IPS-15b (cell line): ENCODE measurements around the gene ADGRL2.

Experiments
- H3K27me3 ChIP-seq: one replicate; pipeline ENCODE4 v1.6.1; 2013; ENCODE audit warnings: low read length; ENCODE audit not compliant: control insufficient read depth, insufficient read depth
- H3K36me3 ChIP-seq: one replicate; pipeline ENCODE4 v1.6.1; 2013; ENCODE audit warnings: low read length; ENCODE audit not compliant: control insufficient read depth, insufficient read depth
- H3K4me1 ChIP-seq: one replicate; pipeline ENCODE4 v1.6.1; 2013; ENCODE audit warnings: mild to moderate bottlenecking, low read length; ENCODE audit not compliant: control insufficient read depth, insufficient read depth
- H3K4me3 ChIP-seq: one replicate; pipeline ENCODE4 v1.5.1; 2013; ENCODE audit warnings: low read depth, low read length
- H3K9ac ChIP-seq: one replicate; pipeline ENCODE4 v1.6.1; 2013; ENCODE audit warnings: low read depth, mild to moderate bottlenecking, low read length
- H3K9me3 ChIP-seq: one replicate; pipeline ENCODE4 v1.6.1; 2013; ENCODE audit warnings: mild to moderate bottlenecking, low read length; ENCODE audit not compliant: control insufficient read depth, insufficient read depth

Gene ADGRL2

DNA sequence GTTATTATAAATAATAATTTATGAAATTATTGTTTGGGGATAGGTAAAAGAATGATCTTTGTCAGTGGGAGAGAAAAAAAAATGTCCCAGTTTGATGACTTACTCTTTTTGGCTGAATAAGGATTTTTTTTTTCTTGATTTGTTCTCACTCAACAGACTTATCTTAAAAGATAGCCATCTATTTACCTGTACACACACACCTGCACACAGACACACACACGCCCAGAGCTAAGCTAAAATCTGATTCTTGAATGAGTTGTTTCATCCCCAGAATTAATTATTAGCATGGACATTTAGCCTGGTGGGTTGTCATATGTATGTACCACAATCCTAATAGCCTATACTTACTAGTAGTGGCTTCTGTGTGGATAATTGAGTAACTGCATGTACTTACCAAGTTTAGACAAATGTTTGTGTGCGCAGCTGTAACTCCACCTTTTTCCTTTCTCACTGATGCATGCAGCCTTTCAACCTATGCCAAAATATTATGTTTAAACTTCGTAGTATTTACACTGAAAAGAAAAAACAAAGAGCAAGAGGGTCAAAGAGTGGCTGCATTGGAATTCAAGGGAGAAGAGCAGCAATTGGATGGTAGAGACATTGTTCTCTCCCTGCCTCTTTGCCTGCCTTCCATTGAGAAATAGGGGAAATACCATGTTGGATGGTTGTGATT is 174.3 kb downstream of the ADGRL2 start:
- no peaks in the 10 kb centered on the region for H3K36me3 ChIP-seq
- no peaks in the 10 kb centered on the region for H3K9me3 ChIP-seq
- H3K4me3 ChIP-seq, result no peak overlapping the region
- no peak overlapping the region for H3K9ac ChIP-seq
- no peaks in the 10 kb centered on the region for H3K27me3 ChIP-seq
- peaks cover 40% of the 10 kb centered on the region for H3K4me1 ChIP-seq

- H3K4me3 ChIP-seq, result no peak overlapping the region
- no peaks in the 10 kb centered on the region for H3K9me3 ChIP-seq
- no peak overlapping the region for H3K9ac ChIP-seq
- H3K36me3 ChIP-seq, result no peaks in the 10 kb centered on the region
- no peaks in the 10 kb centered on the region for H3K27me3 ChIP-seq
- H3K4me1 ChIP-seq, result peaks cover 49% of the 10 kb centered on the region
Observed at GRCh38 chr1:81976539-81976938, 175.8 kb downstream of the ADGRL2 start.

DNA sequence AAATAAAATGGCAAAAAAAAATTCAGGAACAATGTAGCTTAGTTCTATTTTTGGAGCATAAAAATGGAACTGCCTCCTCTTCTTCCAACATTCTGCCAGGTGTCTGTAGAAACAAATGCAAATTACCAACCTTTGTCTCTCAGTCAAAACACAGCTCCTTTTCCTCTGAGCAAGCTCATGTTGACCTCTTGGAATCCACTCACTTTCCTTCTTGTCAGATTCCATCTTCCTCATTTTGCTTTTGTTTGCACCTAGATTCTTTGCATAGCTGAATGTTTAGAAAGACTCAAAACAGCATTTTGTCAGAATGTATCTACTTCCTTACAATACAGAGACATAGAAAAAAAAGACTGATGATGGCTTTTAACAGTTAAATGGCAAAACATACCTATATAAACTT is 178.2 kb downstream of the ADGRL2 start:
- Histone ChIP-seq H3K4me1 (peaks cover 49% of the 10 kb centered on the region), H3K4me3 (no peak overlapping the region), H3K9me3 (no peaks in the 10 kb centered on the region), H3K9ac (no peak overlapping the region), H3K36me3 (no peaks in the 10 kb centered on the region), H3K27me3 (no peaks in the 10 kb centered on the region)

DNA sequence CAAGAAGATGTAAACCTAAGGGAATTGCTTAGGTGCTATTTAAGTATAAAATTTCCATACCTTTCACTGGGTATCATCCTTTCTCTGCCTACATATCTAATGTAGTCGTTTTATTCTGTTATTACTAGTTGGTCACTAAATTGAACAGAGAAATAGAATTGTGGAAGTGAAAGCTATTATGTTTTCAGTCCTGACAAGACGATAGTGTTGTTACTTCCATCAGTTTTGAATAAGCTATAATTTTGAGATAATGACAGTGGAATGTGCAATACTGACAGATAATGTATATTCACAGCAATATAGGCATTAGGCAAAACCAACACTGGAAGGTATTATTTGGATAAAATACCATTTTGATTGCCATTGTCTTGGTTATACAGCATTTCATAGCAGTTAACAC is 181.8 kb downstream of the ADGRL2 start:
- Histone ChIP-seq H3K36me3 (no peaks in the 10 kb centered on the region), H3K27me3 (no peaks in the 10 kb centered on the region), H3K9ac (no peak overlapping the region), H3K9me3 (no peaks in the 10 kb centered on the region), H3K4me1 (peaks cover 30% of the 10 kb centered on the region), H3K4me3 (no peak overlapping the region)

DNA sequence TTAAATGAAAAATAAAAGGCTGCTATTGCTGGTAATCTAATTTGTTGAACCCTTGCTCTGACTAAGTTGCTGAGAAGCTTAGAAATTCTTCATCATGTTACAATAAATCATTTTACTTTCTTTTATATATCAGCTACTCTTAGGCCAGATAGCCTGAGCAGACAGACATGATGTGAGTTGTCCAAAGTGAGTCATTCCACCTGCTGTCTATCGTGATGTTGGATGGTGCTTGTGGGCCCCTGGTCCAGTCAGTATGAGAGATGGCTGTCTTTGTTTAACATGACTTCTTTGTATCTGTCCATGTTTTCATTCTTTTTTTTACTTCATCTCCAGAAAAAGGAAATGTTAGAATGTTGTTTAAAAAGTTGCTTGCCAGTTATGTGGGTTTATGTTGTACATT is 188.8 kb downstream of the ADGRL2 start:
- no peak overlapping the region for H3K9ac ChIP-seq
- H3K36me3 ChIP-seq, result peaks cover 10% of the 10 kb centered on the region
- H3K27me3 ChIP-seq, result no peaks in the 10 kb centered on the region
- H3K9me3 ChIP-seq, result no peaks in the 10 kb centered on the region
- H3K4me3 ChIP-seq, result no peak overlapping the region
- H3K4me1 ChIP-seq, result no peaks in the 10 kb centered on the region

DNA sequence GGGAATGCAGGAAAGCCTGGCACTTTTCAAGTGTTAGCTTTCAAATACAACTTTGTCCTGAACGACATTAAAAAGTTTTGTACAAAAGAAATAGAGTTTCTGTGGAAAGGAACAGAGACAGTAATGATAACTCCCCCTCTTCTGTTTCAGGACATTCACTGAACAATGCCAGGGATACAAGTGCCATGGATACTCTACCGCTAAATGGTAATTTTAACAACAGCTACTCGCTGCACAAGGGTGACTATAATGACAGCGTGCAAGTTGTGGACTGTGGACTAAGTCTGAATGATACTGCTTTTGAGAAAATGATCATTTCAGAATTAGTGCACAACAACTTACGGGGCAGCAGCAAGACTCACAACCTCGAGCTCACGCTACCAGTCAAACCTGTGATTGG is 189.5 kb downstream of the ADGRL2 start:
- Histone ChIP-seq H3K4me3 (no peak overlapping the region), H3K9ac (no peak overlapping the region), H3K9me3 (no peaks in the 10 kb centered on the region), H3K36me3 (peaks cover 10% of the 10 kb centered on the region), H3K4me1 (no peaks in the 10 kb centered on the region), H3K27me3 (no peaks in the 10 kb centered on the region)

GRCh38 chr1:81998165-81998564 is 197.4 kb downstream of the ADGRL2 start:
- no peaks in the 10 kb centered on the region for H3K9me3 ChIP-seq

DNA sequence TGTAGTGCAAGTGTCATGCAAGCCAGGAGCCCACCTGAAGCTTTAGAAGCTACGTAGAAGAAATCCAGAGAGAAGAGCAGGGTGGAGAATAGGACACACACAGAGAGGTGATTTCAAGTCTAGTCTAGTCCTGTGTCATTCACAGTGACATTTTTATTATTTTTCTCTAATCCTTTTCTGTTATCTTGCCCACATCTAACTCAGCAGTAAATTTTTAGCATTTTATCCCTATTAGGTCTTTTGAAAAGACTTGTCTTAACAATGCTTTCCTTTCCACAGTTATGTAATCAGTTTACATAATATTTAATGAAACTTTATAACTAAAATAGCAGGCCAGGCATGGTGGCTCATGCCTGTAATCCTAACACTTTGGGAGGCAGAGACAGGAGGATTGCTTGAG is 198.6 kb downstream of the ADGRL2 start:
- H3K9me3 ChIP-seq, result no peaks in the 10 kb centered on the region
- no peaks in the 10 kb centered on the region for H3K36me3 ChIP-seq
- H3K9ac ChIP-seq, result no peak overlapping the region
- H3K4me1 ChIP-seq, result no peaks in the 10 kb centered on the region
- no peak overlapping the region for H3K4me3 ChIP-seq
- H3K27me3 ChIP-seq, result no peaks in the 10 kb centered on the region

More at GRCh38 chr1:81998165-81998564, 197.4 kb downstream of the ADGRL2 start:
- no peaks in the 10 kb centered on the region for H3K27me3 ChIP-seq
- no peaks in the 10 kb centered on the region for H3K36me3 ChIP-seq
- H3K4me1 ChIP-seq, result no peaks in the 10 kb centered on the region
- H3K4me3 ChIP-seq, result no peak overlapping the region
- H3K9ac ChIP-seq, result no peak overlapping the region

DNA sequence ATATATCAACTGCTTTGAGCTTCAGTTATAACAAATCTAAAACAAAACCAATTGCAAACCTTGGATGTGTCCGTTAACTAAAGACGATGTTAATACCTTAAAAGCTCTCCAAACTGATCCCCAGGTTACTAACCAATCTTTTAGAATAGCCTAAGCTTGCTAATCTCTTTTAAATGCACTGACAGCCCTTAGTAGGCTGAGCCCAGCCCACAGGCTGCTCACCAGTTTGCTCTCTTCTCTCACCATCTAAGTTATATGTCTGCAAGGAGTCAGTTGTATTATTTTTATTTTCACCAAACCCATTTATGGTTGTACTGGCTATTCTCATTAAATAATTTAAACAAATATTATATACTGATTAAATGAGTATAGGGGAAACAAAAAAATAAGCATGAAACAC is 199.5 kb downstream of the ADGRL2 start:
- Histone ChIP-seq H3K4me3 (no peak overlapping the region), H3K9ac (no peak overlapping the region), H3K36me3 (no peaks in the 10 kb centered on the region), H3K9me3 (no peaks in the 10 kb centered on the region), H3K27me3 (no peaks in the 10 kb centered on the region), H3K4me1 (no peaks in the 10 kb centered on the region)

- no peak overlapping the region for H3K9ac ChIP-seq
- no peak overlapping the region for H3K4me3 ChIP-seq
- no peaks in the 10 kb centered on the region for H3K9me3 ChIP-seq
- no peaks in the 10 kb centered on the region for H3K27me3 ChIP-seq
- H3K4me1 ChIP-seq, result no peaks in the 10 kb centered on the region
- no peaks in the 10 kb centered on the region for H3K36me3 ChIP-seq
Observed at GRCh38 chr1:82001345-82001744, 200.6 kb downstream of the ADGRL2 start.

DNA sequence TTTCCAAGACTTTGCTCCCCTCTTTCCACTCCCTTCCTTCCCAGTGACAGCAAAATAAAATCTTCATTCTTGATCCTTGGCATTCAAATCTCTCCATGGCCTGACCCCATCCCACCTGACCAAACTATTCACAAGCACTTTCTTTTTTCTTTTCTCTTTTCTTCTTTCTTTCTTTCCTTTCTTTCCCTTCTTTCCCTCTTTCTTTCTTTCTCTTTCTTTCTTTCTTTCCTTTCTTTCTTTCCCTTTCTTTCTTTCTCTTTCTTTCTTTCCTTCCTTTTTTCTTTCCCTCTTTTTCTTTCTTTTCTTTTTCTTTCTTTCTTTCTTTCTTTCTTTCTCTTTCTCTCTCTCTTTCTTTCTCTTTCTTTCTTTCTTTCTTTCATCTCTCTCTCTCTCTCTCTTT is 207.1 kb downstream of the ADGRL2 start:
- no peak overlapping the region for H3K4me3 ChIP-seq
- H3K9me3 ChIP-seq, result no peaks in the 10 kb centered on the region
- H3K4me1 ChIP-seq, result no peaks in the 10 kb centered on the region
- no peak overlapping the region for H3K9ac ChIP-seq
- no peaks in the 10 kb centered on the region for H3K27me3 ChIP-seq
- H3K36me3 ChIP-seq, result no peaks in the 10 kb centered on the region

GRCh38 chr1:82013702-82014101 is 213.0 kb downstream of the ADGRL2 start:
- no peaks in the 10 kb centered on the region for H3K9me3 ChIP-seq
- no peak overlapping the region for H3K9ac ChIP-seq
- no peaks in the 10 kb centered on the region for H3K27me3 ChIP-seq
- no peak overlapping the region for H3K4me3 ChIP-seq
- no peaks in the 10 kb centered on the region for H3K4me1 ChIP-seq
- no peaks in the 10 kb centered on the region for H3K36me3 ChIP-seq
